Loucy (cell line): ENCODE data around the gene TMPRSS7.

Source experiments
- H2AFZ ChIP-seq: fragments of 200-600 bp; sonication (generic); 2 replicates; pipeline ENCODE4 v1.6.0; 2016; ENCODE audit warnings: antibody characterized with exemption, mild to moderate bottlenecking, low read length, moderate library complexity
- H3F3A ChIP-seq: fragments of 200-600 bp; 2 replicates; pipeline ENCODE4 v1.6.0; 2016; ENCODE audit warnings: antibody characterized with exemption, low read depth, mild to moderate bottlenecking
- H3K27me3 ChIP-seq: fragments of 200-600 bp; sonication (generic); 2 replicates; pipeline ENCODE4 v1.6.1; 2014; ENCODE audit warnings: low read length, mild to moderate bottlenecking; ENCODE audit not compliant: insufficient read depth, poor library complexity, severe bottlenecking
- H3K36me3 ChIP-seq: fragments of 200-600 bp; sonication (generic); 2 replicates; pipeline ENCODE4 v1.6.1; 2016; ENCODE audit warnings: low read length; ENCODE audit not compliant: insufficient read depth
- H3K4me1 ChIP-seq: fragments of 200-600 bp; sonication (generic); 2 replicates; pipeline ENCODE4 v1.5.1; 2014; ENCODE audit warnings: low read length, mild to moderate bottlenecking; ENCODE audit not compliant: insufficient read depth, poor library complexity, severe bottlenecking
- H3K4me2 ChIP-seq: fragments of 200-600 bp; sonication (generic); 2 replicates; pipeline ENCODE4 v1.6.0; 2014; ENCODE audit warnings: antibody characterized with exemption, low read length, low read depth, mild to moderate bottlenecking; ENCODE audit not compliant: poor library complexity, severe bottlenecking
- H3K4me3 ChIP-seq: fragments of 200-600 bp; sonication (generic); 2 replicates; pipeline ENCODE4 v1.5.1; 2014; ENCODE audit warnings: low read length, mild to moderate bottlenecking, mixed read lengths; ENCODE audit not compliant: poor library complexity, severe bottlenecking
- H3K79me2 ChIP-seq: fragments of 200-600 bp; sonication (generic); 2 replicates; pipeline ENCODE4 v1.6.1; 2014; ENCODE audit warnings: low read length; ENCODE audit not compliant: insufficient read depth
- H3K9ac ChIP-seq: fragments of 200-600 bp; sonication (generic); 2 replicates; pipeline ENCODE4 v1.6.0; 2014; ENCODE audit warnings: mild to moderate bottlenecking, low read depth, low read length, moderate library complexity; ENCODE audit not compliant: poor library complexity, severe bottlenecking
- H3K9me2 ChIP-seq: fragments of 200-600 bp; sonication (generic); replicated peaks from 2 replicates; pipeline ENCODE4 v1.6.1; 2016; ENCODE audit warnings: low read depth, low read length, mixed read lengths
- H3K9me3 ChIP-seq: fragments of 200-600 bp; sonication (generic); 2 replicates; pipeline ENCODE4 v1.6.1; 2014; ENCODE audit warnings: mild to moderate bottlenecking, antibody characterized with exemption, low read length, low read depth; ENCODE audit not compliant: insufficient read depth
- H4K20me1 ChIP-seq: fragments of 200-600 bp; sonication (generic); 2 replicates; pipeline ENCODE4 v1.6.0; 2014; ENCODE audit warnings: antibody characterized with exemption, low read length, mild to moderate bottlenecking; ENCODE audit not compliant: insufficient read depth, poor library complexity, severe bottlenecking
- EZH2phosphoT487 ChIP-seq: fragments of 200-600 bp; IDR thresholded peaks from 2 replicates; pipeline ENCODE4 v1.6.1; 2018; ENCODE audit warnings: antibody characterized with exemption, mild to moderate bottlenecking, moderate library complexity, borderline replicate concordance
- TF ChIP-seq, protein P1 (sequence below): fragments of 200-600 bp; sonication (generic); conservative IDR thresholded peaks from 2 replicates; pipeline ENCODE4 v1.5.1; 2014; ENCODE audit warnings: mild to moderate bottlenecking, antibody characterized with exemption, low read length

The TMPRSS7 gene

DNA sequence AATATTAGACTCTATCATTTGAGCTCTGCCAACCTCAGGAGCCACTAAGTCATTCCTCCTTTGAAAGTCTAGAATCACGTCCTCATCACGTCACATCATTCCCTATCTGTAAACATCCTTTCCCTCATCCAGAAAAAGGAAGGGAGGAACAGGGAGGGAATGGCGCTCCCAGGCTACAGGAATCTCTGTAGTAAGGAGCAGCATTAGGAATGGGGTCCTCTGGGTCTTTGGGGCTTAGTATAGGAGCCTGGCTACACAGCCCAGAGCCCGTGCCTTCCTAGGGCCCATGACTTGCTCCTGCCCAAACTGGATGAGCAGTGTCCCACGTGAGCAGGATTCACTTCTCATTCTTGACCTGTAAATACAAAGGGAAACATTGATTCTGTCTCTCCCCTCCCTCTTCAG is 34.2 kb upstream of the TMPRSS7 start:
- Histone ChIP-seq H3K4me2 (no peak overlapping the region), H3K36me3 (no peaks in the 10 kb centered on the region), H3K79me2 (no peaks in the 10 kb centered on the region), H3K4me1 (no peaks in the 10 kb centered on the region), H2AFZ (no peak overlapping the region), H3F3A (no peaks in the 10 kb centered on the region), H3K4me3 (no peak overlapping the region), H3K9ac (no peak overlapping the region), H4K20me1 (no peaks in the 10 kb centered on the region), H3K9me2 (no peaks in the 10 kb centered on the region), H3K9me3 (no peaks in the 10 kb centered on the region), H3K27me3 (no peaks in the 10 kb centered on the region)
- no peak for TF ChIP-seq EZH2phosphoT487
- TF ChIP-seq, protein P1, sequence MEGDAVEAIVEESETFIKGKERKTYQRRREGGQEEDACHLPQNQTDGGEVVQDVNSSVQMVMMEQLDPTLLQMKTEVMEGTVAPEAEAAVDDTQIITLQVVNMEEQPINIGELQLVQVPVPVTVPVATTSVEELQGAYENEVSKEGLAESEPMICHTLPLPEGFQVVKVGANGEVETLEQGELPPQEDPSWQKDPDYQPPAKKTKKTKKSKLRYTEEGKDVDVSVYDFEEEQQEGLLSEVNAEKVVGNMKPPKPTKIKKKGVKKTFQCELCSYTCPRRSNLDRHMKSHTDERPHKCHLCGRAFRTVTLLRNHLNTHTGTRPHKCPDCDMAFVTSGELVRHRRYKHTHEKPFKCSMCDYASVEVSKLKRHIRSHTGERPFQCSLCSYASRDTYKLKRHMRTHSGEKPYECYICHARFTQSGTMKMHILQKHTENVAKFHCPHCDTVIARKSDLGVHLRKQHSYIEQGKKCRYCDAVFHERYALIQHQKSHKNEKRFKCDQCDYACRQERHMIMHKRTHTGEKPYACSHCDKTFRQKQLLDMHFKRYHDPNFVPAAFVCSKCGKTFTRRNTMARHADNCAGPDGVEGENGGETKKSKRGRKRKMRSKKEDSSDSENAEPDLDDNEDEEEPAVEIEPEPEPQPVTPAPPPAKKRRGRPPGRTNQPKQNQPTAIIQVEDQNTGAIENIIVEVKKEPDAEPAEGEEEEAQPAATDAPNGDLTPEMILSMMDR, result no peak

DNA sequence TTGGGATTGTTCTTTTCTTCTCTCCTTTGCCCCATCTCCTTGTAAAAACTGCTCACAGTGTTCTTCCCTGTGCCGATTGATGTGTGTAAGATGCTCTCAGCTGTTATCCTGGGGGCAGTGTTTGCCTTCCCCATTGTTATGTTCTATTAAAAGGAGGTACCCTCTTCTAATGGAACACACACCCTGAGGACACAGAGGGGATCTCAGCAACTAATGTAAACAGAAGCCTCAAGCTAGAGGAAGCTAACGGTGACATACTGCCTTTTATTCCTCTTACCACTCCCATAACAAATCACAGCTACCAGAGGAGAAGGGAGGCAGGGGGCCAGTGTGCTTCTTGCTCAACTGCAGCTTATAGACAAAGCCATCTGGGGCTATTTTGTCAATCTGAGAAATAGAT is 33.6 kb upstream of the TMPRSS7 start:
- no peaks in the 10 kb centered on the region for H3K27me3 ChIP-seq
- H3K4me3 ChIP-seq, result no peak overlapping the region
- no peaks in the 10 kb centered on the region for H3K36me3 ChIP-seq
- no peak overlapping the region for H2AFZ ChIP-seq
- no peaks in the 10 kb centered on the region for H3F3A ChIP-seq
- H3K4me2 ChIP-seq, result no peak overlapping the region
- H3K79me2 ChIP-seq, result no peaks in the 10 kb centered on the region
- H3K9me3 ChIP-seq, result no peaks in the 10 kb centered on the region
- no peaks in the 10 kb centered on the region for H3K9me2 ChIP-seq
- H4K20me1 ChIP-seq, result no peaks in the 10 kb centered on the region
- no peaks in the 10 kb centered on the region for H3K4me1 ChIP-seq
- TF ChIP-seq EZH2phosphoT487, result no peak
- TF ChIP-seq, protein P1, result no peak
- no peak overlapping the region for H3K9ac ChIP-seq

DNA sequence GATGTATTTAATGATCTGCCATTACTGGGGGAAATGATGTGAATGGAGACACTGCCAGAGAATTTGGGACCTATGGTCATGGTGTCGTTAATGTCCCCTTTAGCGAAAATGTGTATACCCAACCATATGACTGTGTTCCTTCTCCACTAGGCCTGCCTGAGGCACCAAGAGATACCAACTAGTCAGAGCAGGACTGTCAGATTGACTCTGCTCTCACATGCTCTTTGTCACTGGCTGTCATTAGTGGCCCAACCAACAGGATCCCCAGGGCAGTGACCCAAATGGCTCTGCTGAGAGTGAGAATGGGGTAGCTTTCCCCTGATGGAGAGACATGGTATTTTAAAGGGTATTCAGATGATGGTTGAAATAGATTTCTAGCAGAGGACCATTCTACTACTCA is 33.0 kb upstream of the TMPRSS7 start:
- H3K4me1 ChIP-seq, result no peaks in the 10 kb centered on the region
- H3K79me2 ChIP-seq, result no peaks in the 10 kb centered on the region
- H3K27me3 ChIP-seq, result no peaks in the 10 kb centered on the region
- no peaks in the 10 kb centered on the region for H3K9me2 ChIP-seq
- no peaks in the 10 kb centered on the region for H4K20me1 ChIP-seq
- no peak overlapping the region for H3K9ac ChIP-seq
- H3K36me3 ChIP-seq, result no peaks in the 10 kb centered on the region
- no peak overlapping the region for H3K4me2 ChIP-seq
- H3K4me3 ChIP-seq, result no peak overlapping the region
- no peaks in the 10 kb centered on the region for H3F3A ChIP-seq
- TF ChIP-seq, protein P1, result no peak
- TF ChIP-seq EZH2phosphoT487, result no peak
- no peak overlapping the region for H2AFZ ChIP-seq
- H3K9me3 ChIP-seq, result no peaks in the 10 kb centered on the region
